GM12891 (cell line): ENCODE results near the gene MPND.

Source experiments
- POLR2A ChIP-seq: IDR thresholded peaks from 2 replicates; pipeline ENCODE4 v1.6.1; 2011; ENCODE audit warnings: low read depth, low read length, control low read depth
- POLR2AphosphoS5 ChIP-seq: IDR thresholded peaks from 2 replicates; pipeline ENCODE4 v1.6.1; 2011; ENCODE audit warnings: low read depth, low read length, control low read depth

DNA sequence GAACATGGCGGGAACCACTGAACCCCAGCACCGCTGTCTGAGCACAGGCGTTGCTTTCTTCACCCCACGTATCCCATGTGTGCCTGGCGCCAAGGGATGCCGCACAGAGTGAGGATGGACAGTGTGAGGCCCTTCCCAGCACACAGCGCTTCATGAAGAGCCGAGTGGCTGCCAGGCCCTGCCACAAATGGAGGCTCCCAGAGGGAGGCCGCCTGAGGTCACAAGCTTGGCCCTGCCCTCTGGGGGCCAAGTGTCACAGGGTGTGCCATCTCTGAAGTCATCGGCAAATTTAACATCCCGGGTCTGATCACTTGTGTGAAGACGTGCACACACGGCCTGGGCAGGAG, 24.4 kb downstream of the MPND start:
- no peak for TF ChIP-seq POLR2AphosphoS5
- TF ChIP-seq POLR2A: no peak
